K562 treated with DMSO at 1 percent for 12 hours (cell line): ENCODE data around the gene RNASEH2C. TPM values are rescaled to one million over a fixed set of nuclear protein-coding genes. Genes with fewer than 3 reads are reported as not detected.

ENCODE experiments used
- total RNA-seq: library from RNA; unstranded; fragments of 300-600 nt; gene quantifications from 2 replicates; pipeline ENCODE4 v1.2.3, GENCODE V29; 2022; ENCODE audit not compliant: insufficient read depth

Gene RNASEH2C
- total RNA-seq: 31.8 and 55.6 TPM in 2 replicates

GRCh38 chr11:65720211-65720934, at the start of gene RNASEH2C:
Gene RNASEH2C (minus strand): TSS chr11:65720798. CDS start chr11:65720758, 40 bp downstream.

GRCh38 chr11:65711785-65712632, 8.6 kb downstream of the RNASEH2C start, which contains the start of gene KAT5:
Gene KAT5 (plus strand): TSS chr11:65712252. CDS start chr11:65712268, 16 bp downstream.

Other genes with a start within 250 kb of the RNASEH2C start
- gene MALAT1, start 221.8 kb downstream of the RNASEH2C start, total RNA-seq: 148 and 227 TPM in 2 replicates
- 110 and 115 TPM in 2 replicates for gene SCYL1, start 195.7 kb downstream of the RNASEH2C start, total RNA-seq
- gene LTBP3, start 162.4 kb downstream of the RNASEH2C start, total RNA-seq: 34.0 and 34.5 TPM in 2 replicates
- gene ZNRD2, start 150.3 kb downstream of the RNASEH2C start, total RNA-seq: 42.5 and 54.0 TPM in 2 replicates
- gene FAM89B, start 148.3 kb downstream of the RNASEH2C start, total RNA-seq: 94.7 and 125 TPM in 2 replicates
- 47.2 and 71.8 TPM in 2 replicates for gene EHBP1L1, start 144.7 kb downstream of the RNASEH2C start, total RNA-seq
- gene KCNK7, start 125.0 kb downstream of the RNASEH2C start, total RNA-seq: not detected in 2 replicates
- gene MAP3K11, start 106.6 kb downstream of the RNASEH2C start, total RNA-seq: 58.8 and 67.8 TPM in 2 replicates
- gene PCNX3, start 105.0 kb downstream of the RNASEH2C start, total RNA-seq: 29.9 and 49.8 TPM in 2 replicates
- 53.3 and 65.6 TPM in 2 replicates for gene SIPA1, start 82.7 kb downstream of the RNASEH2C start, total RNA-seq
- gene RELA, start 57.9 kb downstream of the RNASEH2C start, total RNA-seq: 40.4 and 85.8 TPM in 2 replicates
- gene KAT5, start 8.5 kb downstream of the RNASEH2C start, total RNA-seq: 34.6 and 39.5 TPM in 2 replicates
- 16.1 and 36.7 TPM in 2 replicates for gene AP5B1, start 60.2 kb upstream of the RNASEH2C start, total RNA-seq
- not detected in 2 replicates for gene OVOL1, start 66.3 kb upstream of the RNASEH2C start, total RNA-seq
- not detected in 2 replicates for gene SNX32, start 113.2 kb upstream of the RNASEH2C start, total RNA-seq
- 719 and 743 TPM in 2 replicates for gene CFL1, start 137.4 kb upstream of the RNASEH2C start, total RNA-seq
- 62.2 and 65.7 TPM in 2 replicates for gene MUS81, start 139.6 kb upstream of the RNASEH2C start, total RNA-seq
- gene EFEMP2, start 152.0 kb upstream of the RNASEH2C start, total RNA-seq: 1.3 TPM in 1 of 2 replicates, not detected in the other
- gene CTSW, start 159.0 kb upstream of the RNASEH2C start, total RNA-seq: 0.74 TPM in 1 of 2 replicates, not detected in the other
- gene FIBP, start 167.7 kb upstream of the RNASEH2C start, total RNA-seq: 69.0 and 70.0 TPM in 2 replicates
- 33.9 and 65.5 TPM in 2 replicates for gene CCDC85B, start 169.9 kb upstream of the RNASEH2C start, total RNA-seq
- 5.8 and 9.3 TPM in 2 replicates for gene FOSL1, start 179.6 kb upstream of the RNASEH2C start, total RNA-seq
- 44.6 and 55.1 TPM in 2 replicates for gene C11orf68, start 198.3 kb upstream of the RNASEH2C start, total RNA-seq
- 134 and 154 TPM in 2 replicates for gene DRAP1, start 198.6 kb upstream of the RNASEH2C start, total RNA-seq
- gene TSGA10IP, start 224.7 kb upstream of the RNASEH2C start, total RNA-seq: not detected in 2 replicates
- gene SART1, start 240.9 kb upstream of the RNASEH2C start, total RNA-seq: 31.9 and 78.2 TPM in 2 replicates